Measurements from ENCODE around the gene CHST11. TPM values are rescaled to one million over a fixed set of nuclear protein-coding genes. Genes with fewer than 3 reads are reported as not detected.

The CHST11 gene
- total and polyA plus RNA-seq, 7 donors = 0.60 to 22.8 (median 10.0) TPM

DNA sequence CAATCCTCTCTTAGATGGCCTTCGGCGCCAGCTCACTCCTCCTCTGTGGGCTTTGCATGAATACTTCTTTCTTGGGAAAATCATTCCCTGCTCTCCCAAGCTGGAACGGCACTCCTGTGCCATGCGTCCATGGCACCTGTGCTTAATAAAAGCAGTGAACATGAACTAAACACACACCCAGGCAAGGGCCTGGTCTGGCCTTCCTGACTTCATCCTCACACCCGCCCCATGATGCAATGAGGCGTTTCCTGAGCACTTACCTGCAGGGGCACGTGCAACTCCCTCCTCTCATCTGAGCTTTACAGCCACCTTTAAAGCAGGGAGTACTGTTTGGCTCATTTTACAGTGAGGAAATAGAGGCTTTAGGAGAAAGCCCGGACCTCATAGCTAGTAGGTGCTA lies 281.6 kb downstream of the CHST11 start:
- Histone ChIP-seq H3K4me1 (peaks cover 0 to 19% (median 7%) of the 10 kb centered on the region in 4 donors), H3K27me3 (no peaks in the 10 kb centered on the region), H3K36me3 (no peaks in the 10 kb centered on the region), H3K4me3 (no peak overlapping the region), H3K27ac (no peak overlapping the region), H3K9me3 (no peaks in the 10 kb centered on the region)
- DNase-seq = no peak
- 57 to 74% methylated on average over 8 of the region's 8 CpGs for WGBS, 2 donors
- TF ChIP-seq, protein P1, sequence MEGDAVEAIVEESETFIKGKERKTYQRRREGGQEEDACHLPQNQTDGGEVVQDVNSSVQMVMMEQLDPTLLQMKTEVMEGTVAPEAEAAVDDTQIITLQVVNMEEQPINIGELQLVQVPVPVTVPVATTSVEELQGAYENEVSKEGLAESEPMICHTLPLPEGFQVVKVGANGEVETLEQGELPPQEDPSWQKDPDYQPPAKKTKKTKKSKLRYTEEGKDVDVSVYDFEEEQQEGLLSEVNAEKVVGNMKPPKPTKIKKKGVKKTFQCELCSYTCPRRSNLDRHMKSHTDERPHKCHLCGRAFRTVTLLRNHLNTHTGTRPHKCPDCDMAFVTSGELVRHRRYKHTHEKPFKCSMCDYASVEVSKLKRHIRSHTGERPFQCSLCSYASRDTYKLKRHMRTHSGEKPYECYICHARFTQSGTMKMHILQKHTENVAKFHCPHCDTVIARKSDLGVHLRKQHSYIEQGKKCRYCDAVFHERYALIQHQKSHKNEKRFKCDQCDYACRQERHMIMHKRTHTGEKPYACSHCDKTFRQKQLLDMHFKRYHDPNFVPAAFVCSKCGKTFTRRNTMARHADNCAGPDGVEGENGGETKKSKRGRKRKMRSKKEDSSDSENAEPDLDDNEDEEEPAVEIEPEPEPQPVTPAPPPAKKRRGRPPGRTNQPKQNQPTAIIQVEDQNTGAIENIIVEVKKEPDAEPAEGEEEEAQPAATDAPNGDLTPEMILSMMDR (IDR thresholded peaks at IDR 0.05) = no peak
- TF ChIP-seq EP300 (IDR thresholded peaks at IDR 0.05) = no peak
- no peak for TF ChIP-seq POLR2AphosphoS5 (IDR thresholded peaks at IDR 0.05)
- TF ChIP-seq POLR2A (IDR thresholded peaks at IDR 0.05) = no peak
- intact Hi-C loops (cut with DNase I) = no loop called here

DNA sequence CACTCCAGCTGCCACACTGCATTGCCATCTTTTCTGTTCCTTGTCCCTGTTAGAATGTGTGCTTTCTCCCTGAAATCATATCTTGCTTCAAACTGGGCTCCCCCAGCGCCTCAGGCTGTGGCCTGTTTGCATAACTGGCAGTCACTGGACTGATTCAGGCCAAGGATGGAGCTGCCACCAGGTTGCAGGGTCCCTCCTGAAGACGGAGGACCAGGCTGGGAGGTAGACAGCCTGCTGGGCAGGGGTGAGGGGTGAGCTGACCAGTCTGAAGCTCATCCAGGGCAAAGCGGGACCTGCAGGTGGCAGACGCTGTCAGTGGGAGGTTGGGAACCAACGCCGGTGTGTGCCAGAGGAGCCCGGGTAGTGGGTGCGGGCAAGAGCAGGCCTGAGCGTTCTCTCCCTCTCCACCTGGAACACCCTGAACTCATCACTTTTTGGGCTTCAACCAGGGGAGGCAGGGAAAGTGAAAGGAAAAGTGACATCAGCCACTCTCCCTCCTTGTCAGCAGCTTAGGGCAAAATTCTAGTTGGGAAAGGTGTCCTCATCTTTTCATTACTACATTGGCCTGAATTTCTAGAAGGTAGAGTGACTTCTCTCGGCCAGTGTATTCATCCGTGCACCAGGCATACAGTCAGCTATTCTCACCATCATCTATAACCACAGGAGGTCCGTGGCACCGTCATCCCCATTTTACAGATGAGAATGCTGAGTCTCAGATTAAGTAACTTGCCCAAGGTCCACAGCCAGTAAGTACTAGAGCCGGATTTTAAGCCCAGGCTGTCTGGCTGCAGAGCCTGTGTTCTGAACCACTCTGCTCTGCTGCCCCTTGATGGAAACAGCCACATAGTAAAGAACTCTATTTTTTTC lies 282.3 kb downstream of the CHST11 start:
- Histone ChIP-seq H3K4me1 (peaks cover 0 to 19% (median 7%) of the 10 kb centered on the region in 4 donors), H3K36me3 (no peaks in the 10 kb centered on the region), H3K9me3 (no peaks in the 10 kb centered on the region), H3K27me3 (no peaks in the 10 kb centered on the region), H3K4me3 (no peak overlapping the region), H3K27ac (no peak overlapping the region)
- WGBS, 2 donors = 91 to 93% methylated on average over 14 of the region's 14 CpGs
- TF ChIP-seq, protein P1 (IDR thresholded peaks at IDR 0.05) = no peak
- TF ChIP-seq POLR2A (IDR thresholded peaks at IDR 0.05) (no peak), POLR2AphosphoS5 (IDR thresholded peaks at IDR 0.05) (no peak), EP300 (IDR thresholded peaks at IDR 0.05) (no peak)
- DNase-seq = no peak
- intact Hi-C loops (cut with DNase I) = no loop called here

DNA sequence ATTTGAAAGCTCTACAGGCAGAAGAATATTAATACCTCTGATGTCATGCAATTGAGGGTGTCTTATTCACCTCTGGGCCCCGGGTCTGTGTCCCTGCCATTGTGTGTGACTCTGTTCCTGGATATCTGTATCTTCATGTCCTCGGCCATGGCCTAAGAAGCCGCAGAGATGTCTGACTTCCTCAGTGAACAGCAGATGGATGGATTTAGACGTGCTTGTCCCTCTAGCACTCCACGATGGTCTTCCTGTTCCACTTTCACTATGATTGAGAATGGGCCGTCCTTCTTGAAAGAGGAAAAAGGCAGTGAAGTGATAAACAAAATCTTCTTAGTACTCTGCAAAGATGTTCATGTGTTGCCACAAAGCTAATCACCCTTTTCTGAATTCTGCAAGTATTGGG lies 283.9 kb downstream of the CHST11 start:
- Histone ChIP-seq H3K27ac (peak overlapping the region in 1 of 4 donors; percentile 40), H3K4me1 (peaks cover 0 to 13% (median 7%) of the 10 kb centered on the region in 4 donors), H3K36me3 (no peaks in the 10 kb centered on the region), H3K9me3 (no peaks in the 10 kb centered on the region), H3K4me3 (no peak overlapping the region), H3K27me3 (no peaks in the 10 kb centered on the region)
- no peak for DNase-seq
- intact Hi-C loops (cut with DNase I) = no loop called here
- WGBS, 2 donors = 33 to 65% methylated on average over 6 of the region's 6 CpGs
- TF ChIP-seq POLR2AphosphoS5 (IDR thresholded peaks at IDR 0.05) = no peak
- TF ChIP-seq POLR2A (IDR thresholded peaks at IDR 0.05) = no peak
- TF ChIP-seq EP300 (IDR thresholded peaks at IDR 0.05) = no peak
- TF ChIP-seq, protein P1 (IDR thresholded peaks at IDR 0.05) = no peak

DNA sequence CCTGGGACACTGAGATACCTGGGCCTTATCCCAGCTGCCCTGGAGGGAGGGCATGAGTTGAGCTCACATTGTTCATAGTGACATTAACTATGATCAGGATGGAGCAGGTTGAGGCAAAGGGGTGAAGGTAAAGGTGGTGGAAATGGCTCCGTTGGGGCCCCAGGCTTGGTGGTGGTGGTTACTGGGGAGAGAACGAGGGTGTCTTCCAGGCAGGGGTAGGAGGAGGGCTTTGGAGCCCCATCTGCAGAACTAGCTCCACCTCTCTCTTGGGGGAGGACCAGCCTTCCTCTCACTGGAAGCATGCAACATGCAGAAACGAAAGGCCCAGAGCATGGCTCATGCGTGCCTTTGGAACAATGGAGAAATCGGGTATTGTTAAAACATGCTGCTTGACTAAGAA lies 284.3 kb downstream of the CHST11 start:
- no peak overlapping the region for H3K4me3 ChIP-seq
- TF ChIP-seq EP300 (IDR thresholded peaks at IDR 0.05) (no peak), POLR2AphosphoS5 (IDR thresholded peaks at IDR 0.05) (no peak), POLR2A (IDR thresholded peaks at IDR 0.05) (no peak)
- TF ChIP-seq, protein P1 (IDR thresholded peaks at IDR 0.05) = no peak
- no peaks in the 10 kb centered on the region for H3K27me3 ChIP-seq
- no peaks in the 10 kb centered on the region for H3K9me3 ChIP-seq
- H3K36me3 ChIP-seq = no peaks in the 10 kb centered on the region
- DNase-seq = no peak
- peak overlapping the region in 1 of 4 donors; percentile 40 for H3K27ac ChIP-seq
- intact Hi-C loops (cut with DNase I) = no loop called here
- 78 to 84% methylated on average over 5 of the region's 5 CpGs for WGBS, 2 donors
- H3K4me1 ChIP-seq = peaks cover 0 to 13% (median 7%) of the 10 kb centered on the region in 4 donors

Measured in sigmoid colon (tissue), 7 donors.